Skeletal muscle tissue (tissue), 4 donors: Measurements from ENCODE around the gene ANP32E. TPM values are rescaled to one million over a fixed set of nuclear protein-coding genes. Genes with fewer than 3 reads are reported as not detected.
"Not testable (repeated sequence)": the region's sequence is repeated elsewhere in the genome, so short reads cannot be mapped to it uniquely, and the experiment has no call there.

Experiments
- H3K27ac ChIP-seq: one replicate; pipeline ENCODE4 v1.7.0; 2013; ENCODE audit warnings: mild to moderate bottlenecking, low read depth, low read length, inconsistent platforms
- H3K27me3 ChIP-seq, 3 donors: one replicate each; pipeline ENCODE4 v1.7.0; 2013; ENCODE audit warnings: low read length in 3 of 3; ENCODE audit not compliant: control insufficient read depth in 3 of 3, insufficient read depth in 3 of 3
- H3K36me3 ChIP-seq, 3 donors: one replicate each; pipeline ENCODE4 v1.7.0; 2013; ENCODE audit warnings: low read length in 3 of 3; ENCODE audit not compliant: control insufficient read depth in 3 of 3, insufficient read depth in 3 of 3
- H3K4me1 ChIP-seq, 3 donors: one replicate each; pipeline ENCODE4 v1.7.0; 2013; ENCODE audit warnings: low read length in 3 of 3, mild to moderate bottlenecking in 3 of 3; ENCODE audit not compliant: control insufficient read depth in 3 of 3, insufficient read depth in 3 of 3
- H3K4me3 ChIP-seq, 3 donors: one replicate each; pipeline ENCODE4 v1.7.0; 2013; ENCODE audit warnings: low read length in 3 of 3
- H3K9ac ChIP-seq, 3 donors: one replicate each; pipeline ENCODE4 v1.7.0; 2013; ENCODE audit warnings: low read length in 3 of 3, mild to moderate bottlenecking in 3 of 3, moderate library complexity in 2 of 3, low read depth in 1 of 3
- H3K9me3 ChIP-seq, 3 donors: one replicate each; pipeline ENCODE4 v1.7.0; 2013; ENCODE audit warnings: low read length in 3 of 3; ENCODE audit not compliant: control insufficient read depth in 3 of 3
- total RNA-seq: library from RNA; depleted of rRNA; stranded (reverse); fragments of >200 nt; gene quantifications from one replicate; pipeline ENCODE4 v1.2.3, GENCODE V29; 2014
- donor health status: Osteomylitis.

ANP32E gene
- total RNA-seq, 1 donor from 2014 or later: 18.8 TPM

DNA sequence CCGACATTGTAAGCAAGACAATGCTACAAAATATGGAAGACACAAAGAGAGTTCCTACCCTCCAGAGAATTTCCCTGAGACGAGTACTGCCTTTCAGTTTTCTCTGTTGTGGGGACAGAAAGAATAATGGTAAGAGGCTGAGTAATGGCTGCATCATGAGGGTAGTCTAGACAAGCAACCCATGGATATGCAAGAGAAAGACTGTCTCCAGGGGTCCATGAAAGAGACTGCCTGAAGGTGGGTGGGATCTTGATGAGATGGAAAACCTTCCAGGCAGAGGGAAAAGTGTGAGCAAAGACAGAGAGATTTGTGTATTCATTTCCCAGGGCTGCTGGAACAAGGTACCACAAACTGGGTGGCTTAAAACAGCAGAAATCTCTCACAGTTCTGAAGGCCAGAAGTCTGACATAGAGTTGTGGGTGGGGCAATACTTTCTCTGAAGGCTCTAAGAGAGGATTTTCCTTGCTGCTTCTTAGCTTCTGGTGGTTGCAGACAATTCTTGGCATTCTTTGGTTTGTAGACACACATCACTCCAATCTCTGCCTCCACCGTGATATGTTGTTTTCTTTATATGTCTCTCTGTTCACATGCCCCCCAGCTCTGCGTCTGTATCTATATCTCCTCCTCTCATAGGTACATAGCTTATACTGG, 41.4 kb downstream of the ANP32E start:
- no peaks in the 10 kb centered on the region for H3K9me3 ChIP-seq
- H3K27me3 ChIP-seq: no peaks in the 10 kb centered on the region
- no peak overlapping the region for H3K27ac ChIP-seq
- H3K4me3 ChIP-seq: no peak overlapping the region
- H3K4me1 ChIP-seq: peaks cover 3 to 5% (median 4%) of the 10 kb centered on the region in 3 donors
- H3K36me3 ChIP-seq: no peaks in the 10 kb centered on the region
- H3K9ac ChIP-seq: no peak overlapping the region

DNA sequence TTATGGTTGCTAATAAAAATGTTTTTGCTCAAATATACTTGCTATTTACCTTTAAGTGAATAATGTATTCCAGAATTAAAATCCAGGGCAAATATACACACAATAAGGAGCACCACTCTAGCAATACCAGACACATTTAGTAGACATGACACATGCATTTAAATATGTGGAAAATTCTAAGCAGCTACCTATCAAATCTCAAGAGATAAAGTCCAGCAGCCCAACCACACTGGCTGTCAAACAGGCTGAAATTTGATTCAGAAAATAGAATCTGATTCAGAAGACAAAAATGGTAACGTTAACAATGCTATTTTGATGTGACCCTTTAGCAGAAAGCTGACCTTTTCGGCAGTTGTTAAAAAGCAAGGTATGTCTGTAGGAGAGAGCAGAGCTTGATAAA, 43.9 kb downstream of the ANP32E start:
- H3K9ac ChIP-seq: peak overlapping the region; percentile 20 to 66 (median 50)
- peaks cover 3 to 5% (median 4%) of the 10 kb centered on the region in 3 donors for H3K4me1 ChIP-seq
- peak overlapping the region; percentile 59 for H3K27ac ChIP-seq

DNA sequence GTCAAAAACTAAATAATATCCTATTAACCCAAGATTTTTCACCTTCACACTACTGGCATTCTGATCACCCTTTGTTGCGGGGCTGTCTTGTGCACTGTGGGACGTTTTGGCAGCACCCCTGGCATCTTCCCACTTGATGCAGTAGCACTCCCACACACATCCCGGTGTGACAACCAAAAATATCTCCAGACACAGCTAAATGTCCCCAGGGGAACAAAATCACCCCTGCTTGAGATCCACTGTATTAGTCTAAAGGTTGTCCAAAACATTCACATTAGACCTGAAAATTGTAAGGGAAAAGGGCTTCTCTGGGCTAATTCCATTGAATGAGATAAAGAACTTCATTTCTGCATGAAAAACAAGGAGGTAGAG, 48.4 kb downstream of the ANP32E start:
- Histone ChIP-seq H3K36me3 (no peaks in the 10 kb centered on the region), H3K9ac (no peak overlapping the region), H3K4me1 (peaks cover 3 to 5% (median 4%) of the 10 kb centered on the region in 3 donors), H3K27ac (no peak overlapping the region), H3K4me3 (peak overlapping the region in 1 of 3 donors; percentile 14), H3K27me3 (no peaks in the 10 kb centered on the region), H3K9me3 (no peaks in the 10 kb centered on the region)

More for the DNA sequence above, 43.9 kb downstream of the ANP32E start:
- H3K9me3 ChIP-seq: no peaks in the 10 kb centered on the region
- H3K27me3 ChIP-seq: no peaks in the 10 kb centered on the region
- no peaks in the 10 kb centered on the region for H3K36me3 ChIP-seq
- peak overlapping the region in 1 of 3 donors; percentile 35 for H3K4me3 ChIP-seq

DNA sequence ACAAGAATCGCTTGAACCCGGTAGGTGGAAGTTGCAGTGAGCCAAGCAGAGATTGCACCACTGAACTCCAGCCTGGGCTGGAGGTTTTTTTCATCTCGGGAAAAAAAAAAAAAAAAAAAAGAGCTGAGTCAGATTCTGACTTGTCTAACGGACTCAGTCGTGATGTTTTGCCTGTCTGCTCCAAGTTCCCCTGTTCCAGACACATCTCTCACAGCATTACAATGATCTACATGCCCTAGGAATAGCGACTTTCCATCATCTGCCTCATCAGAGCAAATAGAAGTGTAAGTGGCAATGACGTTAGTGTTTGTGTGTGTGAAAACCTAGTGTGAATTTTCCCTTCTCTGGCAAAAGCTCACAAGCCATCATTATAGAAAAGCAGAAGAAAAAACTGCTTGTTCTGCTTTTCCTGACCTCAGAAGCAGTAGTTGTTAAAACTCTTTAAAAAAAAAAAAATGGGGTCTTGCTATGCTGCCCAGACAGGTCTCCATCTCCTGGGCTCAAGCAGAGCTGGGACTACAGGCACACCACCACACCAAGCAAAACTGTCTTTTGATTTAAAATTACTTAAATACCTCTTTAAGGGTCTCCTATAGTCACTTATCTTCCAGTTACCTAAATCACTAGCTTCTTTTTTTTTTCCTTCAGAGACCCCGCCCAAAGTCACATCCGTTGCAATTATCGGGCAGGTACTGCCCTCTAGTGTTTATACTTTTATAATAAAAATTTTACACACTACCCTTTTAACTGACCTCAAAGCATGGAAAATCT, 48.9 kb downstream of the ANP32E start:
- Histone ChIP-seq H3K9ac (no peak overlapping the region), H3K4me3 (peak overlapping the region in 2 of 3 donors; percentile 21 to 23), H3K9me3 (no peaks in the 10 kb centered on the region), H3K4me1 (no peaks in the 10 kb centered on the region), H3K27ac (peak overlapping the region; percentile 64), H3K27me3 (no peaks in the 10 kb centered on the region), H3K36me3 (no peaks in the 10 kb centered on the region)

DNA sequence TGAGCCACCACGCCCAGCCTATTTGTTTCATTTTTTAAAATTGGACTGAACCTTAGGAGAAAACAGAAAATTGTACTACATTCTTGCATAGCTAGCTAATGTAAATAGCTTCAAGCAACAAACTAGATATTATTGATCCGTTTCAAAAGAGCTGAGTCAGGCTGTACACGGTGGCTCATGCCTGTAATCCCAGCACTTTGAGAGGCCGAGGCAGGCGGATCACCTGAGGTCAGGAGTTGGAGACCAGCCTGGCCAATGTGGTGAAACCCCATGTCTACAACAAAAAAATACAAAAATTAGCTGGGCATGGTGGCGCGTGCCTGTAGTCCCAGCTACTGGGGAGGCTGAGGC, 49.5 kb downstream of the ANP32E start:
- H3K4me1 ChIP-seq, H3K9ac ChIP-seq, H3K4me3 ChIP-seq, H3K36me3 ChIP-seq, H3K9me3 ChIP-seq, H3K27me3 ChIP-seq: not testable (repeated sequence)
- H3K27ac ChIP-seq: peak overlapping the region; percentile 64

DNA sequence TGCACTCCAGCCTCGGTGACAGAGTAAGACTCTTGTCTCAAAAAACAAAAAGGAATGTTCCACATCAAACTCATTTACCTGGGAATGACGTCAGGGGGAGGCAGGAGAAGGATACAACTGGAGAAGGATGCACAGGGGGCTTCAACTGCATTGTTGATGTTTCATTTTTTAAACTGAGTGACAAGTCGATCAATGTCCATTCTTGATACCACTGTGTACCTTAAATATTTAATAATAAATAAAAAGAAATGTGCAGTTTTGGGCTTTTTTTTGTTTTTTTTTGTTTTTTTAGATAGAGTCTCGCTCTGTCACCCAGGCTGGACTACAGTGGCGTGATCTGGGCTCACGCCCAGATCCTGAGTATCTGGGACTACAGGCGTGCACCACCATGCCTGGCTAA, 50.4 kb downstream of the ANP32E start:
- H3K9ac ChIP-seq: no peak overlapping the region

DNA sequence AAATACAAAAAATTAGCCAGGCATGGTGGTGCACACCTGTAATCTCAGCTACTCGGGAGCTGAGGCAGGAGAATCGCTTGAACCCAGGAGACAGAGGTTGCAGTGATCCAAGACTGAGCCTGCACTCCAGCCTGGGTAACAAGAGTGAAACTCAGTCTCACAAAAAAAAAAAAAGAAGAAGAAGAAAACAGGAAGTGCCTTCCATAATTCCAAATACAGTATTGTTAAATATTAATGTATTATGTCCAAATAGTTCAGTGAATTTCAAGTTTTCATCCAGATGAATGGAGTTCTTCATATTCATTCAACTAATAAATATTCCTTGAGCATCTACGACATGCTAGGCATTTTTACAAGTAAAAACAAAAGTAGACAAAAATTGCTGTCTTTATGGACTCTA, 52.9 kb downstream of the ANP32E start:
- Histone ChIP-seq H3K9ac (no peak overlapping the region), H3K27ac (no peak overlapping the region), H3K4me1 (no peaks in the 10 kb centered on the region), H3K9me3 (no peaks in the 10 kb centered on the region), H3K27me3 (no peaks in the 10 kb centered on the region), H3K4me3 (no peak overlapping the region), H3K36me3 (no peaks in the 10 kb centered on the region)

More for the DNA sequence above, 50.4 kb downstream of the ANP32E start:
- no peak overlapping the region for H3K4me3 ChIP-seq
- no peaks in the 10 kb centered on the region for H3K36me3 ChIP-seq
- no peaks in the 10 kb centered on the region for H3K4me1 ChIP-seq
- H3K27me3 ChIP-seq: no peaks in the 10 kb centered on the region
- H3K9me3 ChIP-seq: no peaks in the 10 kb centered on the region
- H3K27ac ChIP-seq: no peak overlapping the region

DNA sequence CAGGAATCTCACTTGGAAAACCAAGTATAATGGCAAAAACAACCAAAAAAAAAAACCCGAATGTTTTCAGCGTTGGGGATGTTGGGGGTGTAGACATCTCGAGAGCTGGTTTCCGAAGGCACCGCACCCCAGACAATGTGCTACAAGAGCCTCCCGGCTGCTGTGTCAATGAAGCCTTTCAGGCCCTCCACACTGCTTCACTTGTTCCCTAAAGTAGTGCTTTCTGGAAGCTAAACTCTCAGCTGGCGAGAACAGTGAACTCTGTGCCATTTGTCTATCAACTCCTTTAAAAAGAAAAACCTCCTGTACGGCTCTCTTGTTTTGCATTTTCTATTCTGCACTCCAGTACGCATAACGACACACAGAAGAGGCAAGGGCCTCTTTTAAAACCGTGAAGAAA, 53.7 kb downstream of the ANP32E start:
- H3K9me3 ChIP-seq: no peaks in the 10 kb centered on the region
- no peaks in the 10 kb centered on the region for H3K4me1 ChIP-seq
- no peak overlapping the region for H3K27ac ChIP-seq
- H3K9ac ChIP-seq: no peak overlapping the region
- no peaks in the 10 kb centered on the region for H3K36me3 ChIP-seq
- H3K4me3 ChIP-seq: no peak overlapping the region
- no peaks in the 10 kb centered on the region for H3K27me3 ChIP-seq

DNA sequence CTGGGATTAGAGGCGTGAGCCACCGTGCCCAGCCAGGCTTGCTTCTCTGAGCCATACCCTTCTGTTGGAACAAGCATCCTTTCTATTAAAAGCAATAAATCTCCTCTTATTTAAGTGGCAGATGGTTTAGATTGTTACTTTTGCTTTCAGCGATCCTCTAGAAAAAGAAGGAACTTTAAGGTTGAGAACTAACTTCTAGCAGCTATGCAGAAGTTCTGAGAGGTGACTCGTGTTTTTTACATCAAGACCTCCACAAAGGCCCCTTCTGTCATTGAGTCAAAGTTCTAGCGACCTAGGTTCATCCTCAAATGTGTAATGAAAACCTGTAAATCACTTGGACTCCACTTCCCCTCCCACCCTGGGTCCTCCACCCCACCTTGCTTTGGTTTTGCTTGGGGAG, 55.4 kb downstream of the ANP32E start:
- H3K27me3 ChIP-seq: no peaks in the 10 kb centered on the region
- H3K4me3 ChIP-seq: no peak overlapping the region
- no peaks in the 10 kb centered on the region for H3K4me1 ChIP-seq

DNA sequence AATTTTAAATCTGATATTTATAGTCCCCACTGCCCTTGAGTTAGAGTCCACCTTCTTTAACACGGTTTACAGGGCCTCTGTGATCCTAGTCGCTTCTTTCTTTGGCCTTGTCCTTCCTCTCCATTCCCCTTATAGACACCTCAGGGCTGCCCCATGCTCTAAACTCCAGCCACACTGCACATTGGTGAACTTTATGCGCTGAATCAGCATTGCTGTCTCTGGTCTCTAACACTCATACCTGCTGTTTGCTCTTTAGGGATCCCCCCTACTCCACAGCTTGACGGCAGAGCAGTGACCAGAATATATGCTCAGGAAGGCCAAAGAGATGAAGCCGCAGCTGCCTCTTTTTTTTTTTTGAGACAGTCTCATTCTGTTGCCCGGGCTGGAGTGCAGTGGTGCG, 56.0 kb downstream of the ANP32E start:
- no peaks in the 10 kb centered on the region for H3K36me3 ChIP-seq
- no peaks in the 10 kb centered on the region for H3K4me1 ChIP-seq
- no peaks in the 10 kb centered on the region for H3K27me3 ChIP-seq
- H3K9me3 ChIP-seq: no peaks in the 10 kb centered on the region
- no peak overlapping the region for H3K9ac ChIP-seq
- no peak overlapping the region for H3K27ac ChIP-seq
- no peak overlapping the region for H3K4me3 ChIP-seq

More for the DNA sequence above, 55.4 kb downstream of the ANP32E start:
- Histone ChIP-seq H3K9me3 (no peaks in the 10 kb centered on the region), H3K36me3 (no peaks in the 10 kb centered on the region), H3K9ac (no peak overlapping the region), H3K27ac (no peak overlapping the region)
